Loucy (cell line): ENCODE measurements around the gene GABRG3.

ENCODE experiments used
- CTCF ChIP-seq: fragments of 200-600 bp; sonication (generic); conservative IDR thresholded peaks from 2 replicates; pipeline ENCODE4 v1.5.1; 2014; ENCODE audit warnings: mild to moderate bottlenecking, antibody characterized with exemption, low read length
- EZH2phosphoT487 ChIP-seq: fragments of 200-600 bp; IDR thresholded peaks from 2 replicates; pipeline ENCODE4 v1.6.1; 2018; ENCODE audit warnings: antibody characterized with exemption, mild to moderate bottlenecking, moderate library complexity, borderline replicate concordance

GRCh38 chr15:27059610-27060202, 88.7 kb downstream of the GABRG3 start:
- TF ChIP-seq CTCF (peak; percentile 77), EZH2phosphoT487 (no peak)
